MCF 10A (cell line): Measurements from ENCODE around the gene LILRB3. TPM values are rescaled to one million over a fixed set of nuclear protein-coding genes. Genes with fewer than 3 reads are reported as not detected.
"Not testable (repeated sequence)": the region's sequence is repeated elsewhere in the genome, so short reads cannot be mapped to it uniquely, and the experiment has no call there.

ENCODE experiments used
- BruUV-seq: library from RNA; stranded (reverse); fragments of 400-500 nt; replicated peaks from 2 replicates; lab custom pipeline; 2021; lab: Mats Ljungman, UMichigan
- CTCF ChIA-PET: fragments of 300-600 bp; sonication (Branson Sonifier 250); formaldehyde crosslinking; extraction: SDS; loops from one replicate; lab custom pipeline; 2021; ENCODE audit warnings: antibody characterized with exemption, inconsistent platforms; lab: Yijun Ruan, JAX
- POLR2A ChIA-PET: fragments of 300-600, 350-650 bp; sonication (Branson Sonifier 250); formaldehyde crosslinking; extraction: SDS; loops from one replicate; lab custom pipeline; 2020; ENCODE audit warnings: antibody characterized with exemption, inconsistent platforms; lab: Yijun Ruan, JAX
- DNase-seq: peaks from one replicate; pipeline ENCODE4 v3.0.0-alpha.2; 2018; ENCODE audit not compliant: unreplicated experiment
- H3K27ac Mint-ChIP-seq: one replicate; pipeline ENCODE4 v1.8.0; 2022; ENCODE audit warnings: mild to moderate bottlenecking, low read depth, mixed read lengths; ENCODE audit not compliant: unreplicated experiment
- H3K27me3 Mint-ChIP-seq: one replicate; pipeline ENCODE4 v1.8.0; 2022; ENCODE audit warnings: mixed read lengths; ENCODE audit not compliant: insufficient read depth, unreplicated experiment
- H3K36me3 Mint-ChIP-seq: one replicate; pipeline ENCODE4 v1.8.0; 2022; ENCODE audit warnings: mild to moderate bottlenecking, moderate library complexity, mixed read lengths; ENCODE audit not compliant: insufficient read depth, unreplicated experiment
- H3K4me1 Mint-ChIP-seq: one replicate; pipeline ENCODE4 v1.8.0; 2022; ENCODE audit warnings: mixed read lengths; ENCODE audit not compliant: insufficient read depth, unreplicated experiment
- H3K4me3 Mint-ChIP-seq: one replicate; pipeline ENCODE4 v1.8.0; 2022; ENCODE audit warnings: mild to moderate bottlenecking, moderate library complexity, mixed read lengths; ENCODE audit not compliant: unreplicated experiment
- H3K9me3 Mint-ChIP-seq: one replicate; pipeline ENCODE4 v1.8.0; 2022; ENCODE audit warnings: mixed read lengths; ENCODE audit not compliant: unreplicated experiment
- intact Hi-C: fragments of 100-400 bp; cut with micrococcal nuclease; formaldehyde crosslinking; loops from 2 replicates; pipeline ENCODE4 v1.14.1; 2022
- total RNA-seq: library from RNA; stranded (reverse); gene quantifications from 2 replicates; pipeline ENCODE4 v1.2.3, GENCODE V29; 2022
- TF ChIP-seq, protein P1 (sequence below): fragments of 200-600 bp; IDR thresholded peaks from one replicate; pipeline ENCODE4 v1.8.0; 2022; ENCODE audit warnings: antibody characterized with exemption, mild to moderate bottlenecking; ENCODE audit not compliant: unreplicated experiment

The LILRB3 gene
- total RNA-seq, 1 experiment from 2014 or later: not detected

DNA sequence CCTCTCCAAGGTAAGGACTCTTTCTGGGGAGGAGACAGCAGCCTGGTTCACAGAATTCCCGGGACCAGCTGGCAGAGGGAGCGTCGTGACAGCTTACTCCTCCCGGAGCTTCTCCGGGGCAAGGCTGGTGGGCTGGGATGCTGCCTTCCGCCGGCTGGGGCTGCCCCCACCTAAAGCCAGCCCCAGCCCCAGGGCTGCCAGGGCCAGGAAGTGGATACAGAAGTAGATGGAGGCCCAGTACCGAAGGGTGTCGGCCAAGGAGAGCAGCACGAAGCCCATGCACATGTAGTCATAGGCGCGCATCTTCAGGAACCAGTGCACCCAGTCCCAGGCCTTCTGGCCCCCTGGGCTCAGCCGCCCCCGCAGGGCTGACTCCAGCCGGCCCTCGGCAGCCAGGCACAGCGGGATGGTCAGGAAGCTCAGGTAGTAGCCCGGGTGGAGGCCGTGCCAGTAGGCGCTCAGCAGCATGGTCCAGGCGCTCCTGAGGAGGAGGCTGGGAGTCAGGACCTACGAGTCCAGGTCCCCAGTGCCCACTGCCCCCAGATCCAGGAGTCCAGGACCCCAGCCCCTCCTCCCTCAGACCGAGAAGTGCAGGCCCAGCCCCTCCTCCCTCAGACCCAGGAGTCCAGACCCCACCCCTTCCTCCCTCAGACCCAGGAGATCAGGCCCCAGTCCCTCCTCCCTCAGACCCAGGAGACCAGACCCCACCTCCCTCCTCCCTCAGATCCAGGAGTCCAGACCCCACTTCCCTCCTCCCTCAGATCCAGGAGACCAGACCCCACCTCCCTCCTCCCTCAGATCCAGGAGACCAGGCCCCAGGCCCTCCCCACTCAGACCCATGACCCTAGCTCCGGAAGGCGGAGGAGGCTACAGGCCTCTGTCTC, 48.6 kb downstream of the LILRB3 start:
- DNase-seq: no peak
- Mint-ChIP-seq H3K27me3 (no peaks in the 10 kb centered on the region), H3K9me3 (no peaks in the 10 kb centered on the region), H3K4me3 (no peak overlapping the region), H3K36me3 (peaks cover 33% of the 10 kb centered on the region), H3K4me1 (peaks cover 6% of the 10 kb centered on the region), H3K27ac (peak overlapping the region; percentile 42)
- no TSS peak for BruUV-seq
- POLR2A ChIA-PET: interaction anchor here (0.6 to 2.2 kb wide), 11 partner anchors 14 to 157 kb away, joined by 3 to 24 read pairs (median 6); partner anchors contain the start of genes CNOT3, LENG1, MBOAT7 and PRPF31
- TF ChIP-seq, protein P1, sequence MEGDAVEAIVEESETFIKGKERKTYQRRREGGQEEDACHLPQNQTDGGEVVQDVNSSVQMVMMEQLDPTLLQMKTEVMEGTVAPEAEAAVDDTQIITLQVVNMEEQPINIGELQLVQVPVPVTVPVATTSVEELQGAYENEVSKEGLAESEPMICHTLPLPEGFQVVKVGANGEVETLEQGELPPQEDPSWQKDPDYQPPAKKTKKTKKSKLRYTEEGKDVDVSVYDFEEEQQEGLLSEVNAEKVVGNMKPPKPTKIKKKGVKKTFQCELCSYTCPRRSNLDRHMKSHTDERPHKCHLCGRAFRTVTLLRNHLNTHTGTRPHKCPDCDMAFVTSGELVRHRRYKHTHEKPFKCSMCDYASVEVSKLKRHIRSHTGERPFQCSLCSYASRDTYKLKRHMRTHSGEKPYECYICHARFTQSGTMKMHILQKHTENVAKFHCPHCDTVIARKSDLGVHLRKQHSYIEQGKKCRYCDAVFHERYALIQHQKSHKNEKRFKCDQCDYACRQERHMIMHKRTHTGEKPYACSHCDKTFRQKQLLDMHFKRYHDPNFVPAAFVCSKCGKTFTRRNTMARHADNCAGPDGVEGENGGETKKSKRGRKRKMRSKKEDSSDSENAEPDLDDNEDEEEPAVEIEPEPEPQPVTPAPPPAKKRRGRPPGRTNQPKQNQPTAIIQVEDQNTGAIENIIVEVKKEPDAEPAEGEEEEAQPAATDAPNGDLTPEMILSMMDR: no peak
- intact Hi-C loops: no loop called here
- CTCF ChIA-PET: interaction anchor here (1.0 to 2.2 kb wide), 7 partner anchors 9 to 264 kb away, joined by 3 to 11 read pairs (median 4); partner anchors contain the start of gene MBOAT7

DNA sequence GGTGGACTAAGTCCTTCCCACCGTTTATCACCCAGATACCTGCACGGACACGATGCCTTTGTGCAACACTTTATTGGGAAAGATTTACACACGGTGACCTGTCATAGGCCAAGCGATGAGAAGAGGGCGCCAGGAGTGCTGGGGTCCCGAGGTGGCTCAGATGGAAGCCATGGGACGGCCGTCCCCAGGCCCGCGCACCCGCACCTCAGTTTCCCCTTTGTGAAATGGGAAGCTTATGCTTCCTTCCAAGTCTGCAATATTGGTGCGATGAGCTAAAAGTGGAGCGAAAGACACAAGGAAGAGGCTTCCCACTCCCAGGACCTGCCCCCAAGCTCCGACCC, 49.5 kb downstream of the LILRB3 start:
- no peaks in the 10 kb centered on the region for H3K27me3 Mint-ChIP-seq
- peaks cover 29% of the 10 kb centered on the region for H3K36me3 Mint-ChIP-seq
- CTCF ChIA-PET: interaction anchor here (0.6 to 2.2 kb wide), 9 partner anchors 8 to 1467 kb away, joined by 3 to 11 read pairs (median 4); partner anchors contain the start of gene MBOAT7
- BruUV-seq: no TSS peak
- H3K4me3 Mint-ChIP-seq: no peak overlapping the region
- no peak overlapping the region for H3K27ac Mint-ChIP-seq
- no peaks in the 10 kb centered on the region for H3K9me3 Mint-ChIP-seq
- POLR2A ChIA-PET: interaction anchor here (0.6 to 2.2 kb wide), 12 partner anchors 14 to 276 kb away, joined by 3 to 24 read pairs (median 5); partner anchors contain the start of genes CNOT3, LENG1, LENG8 and MBOAT7
- peaks cover 6% of the 10 kb centered on the region for H3K4me1 Mint-ChIP-seq
- DNase-seq: no peak
- intact Hi-C loops: no loop called here
- TF ChIP-seq, protein P1: peak; percentile 1

DNA sequence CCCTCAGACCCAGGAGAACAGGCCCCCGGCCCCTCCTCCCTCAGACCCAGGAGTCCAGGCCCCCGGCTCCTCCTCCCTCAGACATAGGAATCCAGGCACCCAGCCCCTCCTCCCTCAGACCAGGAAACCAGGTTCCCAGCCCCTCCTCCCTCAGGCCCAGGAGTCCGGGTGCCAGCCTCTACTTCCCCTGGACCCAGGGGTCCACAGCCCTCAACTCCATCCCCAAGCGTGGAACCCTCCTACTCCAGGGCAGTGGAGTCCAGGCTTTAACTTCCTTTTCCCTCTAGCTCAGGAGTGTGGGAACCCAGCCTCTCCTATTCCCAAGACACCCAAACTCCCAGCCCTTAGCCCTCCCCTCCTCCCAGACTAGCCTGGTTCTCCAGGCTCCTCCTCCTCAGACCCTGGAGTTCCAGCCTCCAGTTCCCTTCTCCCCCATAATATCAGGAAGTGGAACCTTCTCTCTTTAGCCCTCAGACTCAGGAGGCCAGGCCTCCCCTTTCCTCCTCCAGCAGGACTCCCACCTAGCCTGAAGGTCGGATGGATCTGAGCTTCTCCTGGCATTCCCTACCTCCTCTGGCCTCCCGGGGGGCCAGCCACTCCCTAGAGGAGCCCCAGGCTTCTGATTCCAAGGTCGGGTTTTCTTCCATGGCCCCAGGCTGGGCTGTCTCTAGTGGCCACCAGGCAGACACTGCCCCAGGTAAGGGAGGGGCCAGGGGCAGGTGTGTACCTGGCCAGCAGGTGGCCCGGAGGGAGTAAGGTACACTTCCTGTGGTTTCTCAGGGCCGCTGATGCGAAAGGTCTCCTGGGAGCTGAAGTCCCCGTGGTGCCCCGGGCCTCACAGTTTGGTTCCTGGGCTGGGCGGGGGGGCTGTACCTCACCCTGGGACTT, 50.1 kb downstream of the LILRB3 start, which contains the start of gene TMC4:
TMC4 (minus strand) TSS at position 690 of the 888 bp plus-strand sequence; CDS start at position 647, 43 bp downstream.
- TF ChIP-seq, protein P1: peak; percentile 33
- no peaks in the 10 kb centered on the region for H3K27me3 Mint-ChIP-seq
- peak within 1 kb of the TSS; percentile 69 for H3K4me3 Mint-ChIP-seq
- peaks cover 23% of the 10 kb centered on the region for H3K36me3 Mint-ChIP-seq
- H3K9me3 Mint-ChIP-seq: no peaks in the 10 kb centered on the region
- peak within 1 kb of the TSS; percentile 85 for H3K27ac Mint-ChIP-seq
- CTCF ChIA-PET: interaction anchor here (0.6 to 2.2 kb wide), 12 partner anchors 7 to 1467 kb away, joined by 3 to 11 read pairs (median 3); partner anchors contain the start of gene MBOAT7
- POLR2A ChIA-PET: interaction anchor here (0.7 to 2.2 kb wide), 12 partner anchors 13 to 276 kb away, joined by 3 to 24 read pairs (median 5); partner anchors contain the start of genes CNOT3, LENG1, LENG8 and MBOAT7
- BruUV-seq: no TSS peak
- DNase-seq: peak; percentile 76
- intact Hi-C loops: no loop called here
- H3K4me1 Mint-ChIP-seq: peaks cover 6% of the 10 kb centered on the region

DNA sequence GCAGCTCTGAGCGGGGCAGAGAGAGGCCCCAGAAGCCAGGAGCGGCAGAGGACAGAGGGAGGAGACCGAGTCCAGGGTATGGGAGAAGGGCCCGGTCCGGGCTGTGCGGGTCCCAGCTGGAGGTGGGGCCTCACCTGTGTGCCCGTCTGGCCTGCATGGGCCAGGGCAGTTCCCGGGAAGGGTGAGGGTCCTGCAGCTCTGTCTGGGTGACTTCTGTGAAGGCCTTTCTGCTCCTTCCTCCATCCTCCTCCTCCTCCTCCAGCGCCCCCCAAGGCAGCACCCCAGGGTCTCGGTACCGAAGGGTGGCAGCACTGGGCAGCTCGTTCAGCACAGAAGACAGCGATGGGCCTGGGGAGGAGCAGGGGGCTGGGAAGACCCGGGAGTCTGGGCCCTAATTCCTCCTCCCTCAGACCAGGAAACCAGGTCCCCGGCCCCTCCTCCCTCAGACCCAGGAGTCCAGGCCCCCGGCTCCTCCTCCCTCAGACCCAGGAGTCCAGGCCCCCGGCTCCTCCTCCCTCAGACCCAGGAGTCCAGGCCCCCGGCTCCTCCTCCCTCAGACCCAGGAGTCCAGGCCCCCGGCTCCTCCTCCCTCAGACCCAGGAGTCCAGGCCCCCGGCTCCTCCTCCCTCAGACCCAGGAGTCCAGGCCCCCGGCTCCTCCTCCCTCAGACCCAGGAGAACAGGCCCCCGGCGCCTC, 50.9 kb downstream of the LILRB3 start:
- intact Hi-C loops, DNase-seq: not testable (repeated sequence)

More for the DNA sequence above, 50.9 kb downstream of the LILRB3 start:
- not testable (repeated sequence) for H3K27me3 Mint-ChIP-seq, H3K9me3 Mint-ChIP-seq, H3K4me3 Mint-ChIP-seq, BruUV-seq, H3K4me1 Mint-ChIP-seq, H3K27ac Mint-ChIP-seq
- H3K36me3 Mint-ChIP-seq: peaks cover 16% of the 10 kb centered on the region
- CTCF ChIA-PET: interaction anchor here (0.5 to 2.2 kb wide), 5 partner anchors 10 to 372 kb away, joined by 3 to 11 read pairs (median 4); partner anchors contain the start of gene LENG1
- POLR2A ChIA-PET: interaction anchor here (1.3 to 2.2 kb wide), 6 partner anchors 17 to 57 kb away, joined by 3 to 24 read pairs (median 11); partner anchors contain the start of genes CNOT3, MBOAT7, PRPF31 and RPS9
